Measurements from ENCODE around the gene SGMS2. TPM values are rescaled to one million over a fixed set of nuclear protein-coding genes. Genes with fewer than 3 reads are reported as not detected.

The SGMS2 gene
- total and polyA plus RNA-seq, 2 of the 4 experiments (the other 2 are of a cell fraction), result 13.4 to 37.5 TPM

DNA sequence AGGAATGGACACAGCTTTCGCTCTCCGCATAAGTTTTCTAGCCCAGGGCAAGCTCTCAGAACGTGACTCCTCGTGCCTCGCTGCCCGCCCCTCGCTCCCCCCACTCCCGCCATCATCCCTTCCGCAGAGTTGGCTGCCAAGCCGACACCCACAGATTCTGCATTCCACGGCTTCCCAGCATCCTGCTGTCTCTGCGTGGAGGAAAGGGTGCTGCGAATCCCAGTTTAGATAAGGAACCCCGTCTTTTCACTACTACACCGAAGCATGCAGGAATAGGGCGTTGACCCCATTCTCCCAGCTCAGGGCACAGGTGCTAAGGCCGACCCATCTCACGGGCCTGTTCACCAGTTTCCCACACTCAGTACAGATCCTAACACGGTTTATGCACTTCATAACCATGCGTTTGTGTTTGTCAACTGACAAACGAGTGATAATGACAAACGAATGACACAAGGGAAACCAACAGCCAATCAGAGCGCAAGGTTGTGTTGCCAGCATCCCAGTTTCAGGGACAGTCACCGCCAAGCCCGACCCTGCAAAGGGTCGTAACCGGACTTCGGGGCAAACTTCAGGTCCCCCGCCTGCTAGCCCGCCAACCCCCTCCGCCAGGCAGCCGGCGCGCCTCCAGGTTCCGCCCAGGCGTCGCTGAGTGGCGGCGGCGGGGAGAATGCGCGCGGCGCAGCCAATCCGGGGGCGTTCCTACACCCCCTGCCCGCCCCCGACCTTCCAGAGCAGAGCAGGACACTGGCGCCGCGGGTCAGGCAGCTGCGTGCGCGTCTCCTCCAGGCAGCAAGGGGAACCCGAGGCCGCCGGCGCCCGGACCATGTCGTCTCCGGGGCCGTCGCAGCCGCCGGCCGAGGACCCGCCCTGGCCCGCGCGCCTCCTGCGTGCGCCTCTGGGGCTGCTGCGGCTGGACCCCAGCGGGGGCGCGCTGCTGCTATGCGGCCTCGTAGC is 106.4 kb downstream of the SGMS2 start, which contains the start of gene CYP2U1 (continued):
- TF ChIP-seq BHLHE40 (IDR thresholded peaks at IDR 0.05; ENCODE audit: low read depth, low read length) (peak; percentile 96), MAZ (IDR thresholded peaks at IDR 0.05; ENCODE audit: borderline replicate concordance, low read depth, low read length) (peak; percentile 56)

DNA sequence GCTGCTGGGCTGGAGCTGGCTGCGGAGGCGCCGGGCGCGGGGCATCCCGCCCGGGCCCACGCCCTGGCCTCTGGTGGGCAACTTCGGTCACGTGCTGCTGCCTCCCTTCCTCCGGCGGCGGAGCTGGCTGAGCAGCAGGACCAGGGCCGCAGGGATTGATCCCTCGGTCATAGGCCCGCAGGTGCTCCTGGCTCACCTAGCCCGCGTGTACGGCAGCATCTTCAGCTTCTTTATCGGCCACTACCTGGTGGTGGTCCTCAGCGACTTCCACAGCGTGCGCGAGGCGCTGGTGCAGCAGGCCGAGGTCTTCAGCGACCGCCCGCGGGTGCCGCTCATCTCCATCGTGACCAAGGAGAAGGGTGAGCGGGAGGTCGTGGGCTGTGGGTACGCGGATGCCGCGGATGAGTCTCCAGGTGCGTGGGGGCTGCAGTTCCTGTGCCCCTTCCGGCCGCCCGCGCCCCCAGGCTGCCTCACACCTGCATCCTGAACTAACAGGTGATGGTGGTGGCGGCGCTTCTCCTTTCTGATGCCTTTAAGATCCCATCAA is 107.1 kb downstream of the SGMS2 start:
- Histone ChIP-seq H3K9me1 (ENCODE audit: insufficient read depth, low read length) (peaks cover 3% of the 10 kb centered on the region; the same call in 1 of the 2 replicates), H2AK9ac (replicated peaks; ENCODE audit: low read depth, low read length, poor library complexity) (peak overlapping the region; percentile 76), H3K27ac (ENCODE audit: insufficient read depth, low read length) (peak overlapping the region; percentile 17; the same call in 1 of the 2 replicates), H3K56ac (ENCODE audit: extremely low read depth, insufficient read depth, low read length) (0 out of 2 replicates have a peak overlapping the region, but pooled peaks have one; percentile 3), H3K36me3 (ENCODE audit: control insufficient read depth, insufficient read depth, low read length) (no peaks in the 10 kb centered on the region), H3K79me1 (ENCODE audit: low read depth in 1 of 2, low read length in 2 of 2) (peaks cover 6 to 8% of the 10 kb centered on the region in 2 experiments; a peak in 1 of 4 replicates), H2BK5ac (ENCODE audit: low read depth, low read length, poor library complexity, severe bottlenecking) (no peak overlapping the region), H4K20me1 (ENCODE audit: insufficient read depth, low read length) (no peaks in the 10 kb centered on the region), H3K4ac (ENCODE audit: low read depth, low read length) (peak overlapping the region; percentile 29), H2AK5ac (ENCODE audit: low read depth, low read length) (0 out of 2 replicates have a peak overlapping the region, but pooled peaks have one; percentile 16), H3K4me2 (ENCODE audit: low read depth, low read length) (peak overlapping the region; percentile 98), H3K18ac (ENCODE audit: low read depth, low read length) (no peak overlapping the region), H3K14ac (replicated peaks; ENCODE audit: low read depth, low read length) (peak overlapping the region; percentile 58; the same call in 1 of the 2 replicates), H4K8ac (ENCODE audit: low read depth in 2 of 2, low read length in 2 of 2) (peak overlapping the region; percentile 63 to 85; a peak in 3 of 4 replicates), H3K4me1 (ENCODE audit: control insufficient read depth, insufficient read depth, low read length) (peaks cover 4% of the 10 kb centered on the region), H3K23ac (ENCODE audit: low read depth, low read length) (peak overlapping the region; percentile 71), H2BK20ac (ENCODE audit: low read depth, low read length) (no peak overlapping the region), H2BK15ac (ENCODE audit: low read depth, low read length) (peak overlapping the region; percentile 67; the same call in 1 of the 3 replicates), H4K91ac (ENCODE audit: insufficient read depth, low read depth, low read length) (no peak overlapping the region; the same call in 1 of the 2 replicates), H3K9ac (ENCODE audit: low read depth, low read length) (peak overlapping the region; percentile 69), H3K4me3 (ENCODE audit: insufficient read depth, low read depth, low read length) (peak overlapping the region; percentile 59), H4K5ac (ENCODE audit: low read depth, low read length) (no peak overlapping the region), H2BK120ac (ENCODE audit: low read depth, low read length) (no peak overlapping the region; the same call in 1 of the 2 replicates), H3K9me3 (ENCODE audit: control insufficient read depth, insufficient read depth, low read length) (no peaks in the 10 kb centered on the region), H2AFZ (replicated peaks; ENCODE audit: low read length, poor library complexity) (peak overlapping the region; percentile 99), H3K27me3 (ENCODE audit: control insufficient read depth, insufficient read depth, low read length) (no peaks in the 10 kb centered on the region)
- TF ChIP-seq FOS (IDR thresholded peaks at IDR 0.05; ENCODE audit: low read depth, low read length), result no peak
- TF ChIP-seq, protein P1, sequence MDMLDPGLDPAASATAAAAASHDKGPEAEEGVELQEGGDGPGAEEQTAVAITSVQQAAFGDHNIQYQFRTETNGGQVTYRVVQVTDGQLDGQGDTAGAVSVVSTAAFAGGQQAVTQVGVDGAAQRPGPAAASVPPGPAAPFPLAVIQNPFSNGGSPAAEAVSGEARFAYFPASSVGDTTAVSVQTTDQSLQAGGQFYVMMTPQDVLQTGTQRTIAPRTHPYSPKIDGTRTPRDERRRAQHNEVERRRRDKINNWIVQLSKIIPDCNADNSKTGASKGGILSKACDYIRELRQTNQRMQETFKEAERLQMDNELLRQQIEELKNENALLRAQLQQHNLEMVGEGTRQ (IDR thresholded peaks at IDR 0.05; ENCODE audit: low read depth, low read length), result peak; percentile 81
- in situ Hi-C loops (cut with MboI; ENCODE audit: low sequenced_read_pairs), result no loop called here
- BruUV-seq (replicated peaks), result no TSS peak
- peak; percentile 3 for ATAC-seq (ENCODE audit: low read depth)
- dilution Hi-C loops (cut with HindIII; ENCODE audit: low sequenced_read_pairs, unreplicated experiment), result no loop called here
- WGBS, 2 experiments (ENCODE audit: extremely low coverage in 2 of 2, insufficient read length in 1 of 2), result 0% methylated on average over 1 of the region's 45 CpGs; no CpG with 5 or more reads in 1 of the 2 experiments
- ChIA-PET CTCF (no interaction called here), POLR2A (ENCODE audit: unreplicated experiment) (no interaction called here)
- intact Hi-C loops (cut with micrococcal nuclease), result loop anchor here (5.0 to 10.0 kb wide), 2 partner anchors 55 to 643 kb away; partner anchors contain the start of gene HADH
- no peak for DNase-seq
